Transverse colon (tissue), 4 donors: Measurements from ENCODE around the gene ACAP3. TPM values are rescaled to one million over a fixed set of nuclear protein-coding genes. Genes with fewer than 3 reads are reported as not detected.
"Not testable (repeated sequence)": the region's sequence is repeated elsewhere in the genome, so short reads cannot be mapped to it uniquely, and the experiment has no call there.

Experiments
- DNase-seq: peaks from one replicate; pipeline ENCODE4 v3.0.0-alpha.2; 2019
- H3K27ac ChIP-seq, 4 donors: fragments of 200-600 bp; sonication (generic); 2 replicates each; pipeline ENCODE4 v1.5.1; 2016 to 2018; ENCODE audit warnings: inconsistent platforms in 4 of 4
- H3K27me3 ChIP-seq: fragments of 200-600 bp; sonication (generic); 2 replicates; pipeline ENCODE4 v1.5.1; 2017; ENCODE audit warnings: inconsistent platforms
- H3K36me3 ChIP-seq, 4 donors: fragments of 200-600 bp; sonication (generic); 2 replicates each; pipeline ENCODE4 v1.5.1; 2017 to 2019; ENCODE audit warnings: inconsistent platforms in 4 of 4
- H3K4me1 ChIP-seq, 4 donors: fragments of 200-600 bp; sonication (generic); 2 replicates each; pipeline ENCODE4 v1.5.1; 2017 to 2020; ENCODE audit warnings: inconsistent platforms in 4 of 4
- H3K4me3 ChIP-seq, 4 donors: fragments of 200-600 bp; sonication (generic); 1 replicate in 1 of 4; 2 replicates in 3 of 4; pipeline versions ENCODE4 v1.5.1 to v1.6.1; 2017 to 2019; ENCODE audit warnings: inconsistent platforms in 4 of 4
- H3K9me3 ChIP-seq, 2 donors: fragments of 200-600 bp; sonication (generic); 2 replicates each; pipeline ENCODE4 v1.5.1; 2017 to 2019; ENCODE audit warnings: inconsistent platforms in 2 of 2
- EP300 ChIP-seq: sonication (generic); formaldehyde crosslinking; IDR thresholded peaks from one replicate; pipeline ENCODE4 v1.6.1; 2017; ENCODE audit warnings: antibody characterized with exemption, low read depth
- POLR2A ChIP-seq: fragments of 450-650 bp; IDR thresholded peaks from one replicate; pipeline ENCODE4 v1.6.1; 2016; ENCODE audit warnings: antibody characterized with exemption, mild to moderate bottlenecking, moderate library complexity
- POLR2AphosphoS5 ChIP-seq, 3 donors: sonication (generic); formaldehyde crosslinking; IDR thresholded peaks; one replicate each; pipeline ENCODE4 v1.6.1; 2016; ENCODE audit warnings: antibody characterized with exemption in 3 of 3
- WGBS, 2 donors: methylation state at CpG; one replicate each; pipeline ENCODE4 v1.1.5; 2018; ENCODE audit warnings: low coverage in 1 of 2; 5-methylcytosine and 5-hydroxymethylcytosine counted together
- in situ Hi-C, 4 donors: fragments of 200-750 bp; cut with MboI; loops; one replicate each; pipeline versions ENCODE4 v1.15.0 to v1.15.1; 2017; ENCODE audit warnings: low sequenced_read_pairs in 3 of 4, low pct_ligation_motif_present in 1 of 4, low pct_unique_long_range_greater_than_20kb in 1 of 4
- intact Hi-C: fragments of 100-400 bp; cut with DNase I; formaldehyde crosslinking; loops from one replicate; pipeline ENCODE4 v1.15.1; 2023; ENCODE audit warnings: low total_unique reads
- total RNA-seq, 4 donors: library from RNA; depleted of rRNA; stranded (reverse); fragments of >200 nt; gene quantifications; one replicate each; pipeline ENCODE4 v1.1.0, GENCODE V29; 2016
- TF ChIP-seq, protein P1 (sequence below), 5 experiments: fragments of 200-600 bp in 3 of 5; fragments of 450-650 bp in 2 of 5; sonication (generic) in 3 of 5; IDR thresholded peaks; 1 replicate in 2 of 5; 2 replicates in 3 of 5; pipeline ENCODE4 v1.5.1; 2016 to 2017; ENCODE audit warnings: antibody characterized with exemption in 5 of 5, inconsistent platforms in 3 of 5, mild to moderate bottlenecking in 2 of 5, moderate library complexity in 1 of 5

Gene ACAP3
- total RNA-seq, 4 donors from 2014 or later: 52.4 to 190 (median 99.5) TPM

DNA sequence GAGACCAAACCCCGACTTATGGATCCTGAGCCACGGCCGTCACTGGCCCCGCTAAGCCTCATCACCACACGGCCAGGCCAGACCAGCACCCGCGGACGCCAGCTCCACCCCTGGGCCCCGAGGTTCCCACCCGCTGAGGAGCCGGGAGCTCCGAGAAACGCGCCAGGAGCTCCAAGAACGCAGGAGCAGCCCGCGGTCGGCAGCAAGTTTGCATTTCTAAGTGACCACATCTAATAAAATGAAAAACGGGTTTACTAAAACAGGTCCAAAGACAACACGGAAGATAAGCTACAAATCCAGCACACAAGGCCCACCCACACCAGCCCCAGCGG, 53.1 kb downstream of the ACAP3 start:
- no peaks in the 10 kb centered on the region for H3K27me3 ChIP-seq
- no peak overlapping the region for H3K4me3 ChIP-seq
- in situ Hi-C loops (loop anchor here in 1 of 4 donors (25.0 kb wide), 1 partner anchor 142 kb away; the partner anchor contains the start of gene C1orf159), intact Hi-C loops (no loop called here)
- WGBS, 2 donors: 89% methylated on average over 21 of the region's 21 CpGs; no CpG with 5 or more reads in 1 of the 2 donors
- no peak overlapping the region for H3K27ac ChIP-seq
- peaks cover 0 to 5% (median 0%) of the 10 kb centered on the region in 4 donors for H3K4me1 ChIP-seq
- no peak for DNase-seq
- no peak for TF ChIP-seq POLR2A
- no peak for TF ChIP-seq POLR2AphosphoS5 (IDR thresholded peaks at IDR 0.05)
- TF ChIP-seq, protein P1, sequence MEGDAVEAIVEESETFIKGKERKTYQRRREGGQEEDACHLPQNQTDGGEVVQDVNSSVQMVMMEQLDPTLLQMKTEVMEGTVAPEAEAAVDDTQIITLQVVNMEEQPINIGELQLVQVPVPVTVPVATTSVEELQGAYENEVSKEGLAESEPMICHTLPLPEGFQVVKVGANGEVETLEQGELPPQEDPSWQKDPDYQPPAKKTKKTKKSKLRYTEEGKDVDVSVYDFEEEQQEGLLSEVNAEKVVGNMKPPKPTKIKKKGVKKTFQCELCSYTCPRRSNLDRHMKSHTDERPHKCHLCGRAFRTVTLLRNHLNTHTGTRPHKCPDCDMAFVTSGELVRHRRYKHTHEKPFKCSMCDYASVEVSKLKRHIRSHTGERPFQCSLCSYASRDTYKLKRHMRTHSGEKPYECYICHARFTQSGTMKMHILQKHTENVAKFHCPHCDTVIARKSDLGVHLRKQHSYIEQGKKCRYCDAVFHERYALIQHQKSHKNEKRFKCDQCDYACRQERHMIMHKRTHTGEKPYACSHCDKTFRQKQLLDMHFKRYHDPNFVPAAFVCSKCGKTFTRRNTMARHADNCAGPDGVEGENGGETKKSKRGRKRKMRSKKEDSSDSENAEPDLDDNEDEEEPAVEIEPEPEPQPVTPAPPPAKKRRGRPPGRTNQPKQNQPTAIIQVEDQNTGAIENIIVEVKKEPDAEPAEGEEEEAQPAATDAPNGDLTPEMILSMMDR (IDR thresholded peaks at IDR 0.05): no peak
- TF ChIP-seq EP300: no peak
- H3K36me3 ChIP-seq: peaks cover 0 to 15% (median 7%) of the 10 kb centered on the region in 4 donors
- no peaks in the 10 kb centered on the region for H3K9me3 ChIP-seq

DNA sequence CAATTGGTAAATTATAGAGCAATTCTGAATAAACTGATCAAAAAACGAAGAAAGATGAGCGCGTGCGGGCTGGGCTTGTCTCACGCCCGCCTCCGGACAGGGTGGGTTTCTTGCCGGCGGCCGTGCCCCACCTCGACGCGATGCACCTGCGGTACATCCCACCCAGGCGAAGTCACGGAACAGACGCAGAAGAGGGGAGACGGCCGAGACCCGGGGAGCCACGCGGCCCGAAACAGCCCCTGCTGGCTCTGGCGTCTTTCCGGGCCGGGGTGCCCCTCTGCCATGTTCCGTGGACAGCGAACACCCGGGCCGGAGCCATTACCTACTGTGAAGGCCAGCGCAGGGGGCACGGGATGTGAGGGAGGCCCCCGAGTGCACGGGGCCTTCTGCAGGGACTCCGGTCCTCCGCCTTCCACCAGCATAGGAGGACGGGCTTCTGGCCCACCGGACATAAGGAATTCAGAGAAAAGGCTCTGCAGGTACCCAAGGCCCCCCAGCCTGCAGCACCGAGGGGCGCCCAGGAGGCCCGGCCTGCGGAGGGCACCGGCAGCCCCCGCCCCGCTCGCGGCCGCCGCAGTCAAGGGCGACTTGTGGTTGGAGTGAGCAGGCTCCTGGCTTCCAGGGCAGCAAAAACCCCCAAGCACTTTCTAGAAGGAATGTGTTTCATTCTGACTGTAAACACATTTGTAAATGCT, 53.6 kb downstream of the ACAP3 start:
- peaks cover 0 to 15% (median 7%) of the 10 kb centered on the region in 4 donors for H3K36me3 ChIP-seq
- 95% methylated on average over 48 of the region's 50 CpGs; no CpG with 5 or more reads in 1 of the 2 donors for WGBS, 2 donors
- TF ChIP-seq EP300 (no peak), POLR2AphosphoS5 (IDR thresholded peaks at IDR 0.05) (no peak), POLR2A (no peak)
- TF ChIP-seq, protein P1 (IDR thresholded peaks at IDR 0.05): no peak
- no peaks in the 10 kb centered on the region for H3K9me3 ChIP-seq
- intact Hi-C loops (no loop called here), in situ Hi-C loops (loop anchor here in 1 of 4 donors (25.0 kb wide), 1 partner anchor 142 kb away; the partner anchor contains the start of gene C1orf159)
- no peak for DNase-seq
- peaks cover 0 to 5% (median 0%) of the 10 kb centered on the region in 4 donors for H3K4me1 ChIP-seq
- H3K27me3 ChIP-seq: no peaks in the 10 kb centered on the region
- no peak overlapping the region for H3K4me3 ChIP-seq
- no peak overlapping the region for H3K27ac ChIP-seq

DNA sequence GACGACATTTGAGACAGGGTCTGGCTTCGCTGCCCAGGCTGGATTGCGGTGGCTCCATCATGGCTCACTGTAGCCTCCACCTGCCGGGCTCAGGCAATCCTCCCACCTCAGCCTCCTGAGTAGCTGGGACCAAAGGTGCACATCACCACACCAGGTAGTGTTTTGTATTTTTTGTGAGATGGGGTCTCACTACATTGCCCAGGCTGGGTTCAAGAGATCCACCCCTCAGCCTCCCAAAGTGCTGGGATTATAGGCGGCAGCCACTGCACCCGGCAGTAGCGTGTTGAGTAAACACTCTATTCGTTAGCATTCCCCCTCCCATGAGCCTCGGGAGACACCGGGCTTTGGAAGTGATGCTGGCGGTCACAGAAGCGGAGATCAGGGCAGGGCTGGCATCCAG, 54.4 kb downstream of the ACAP3 start:
- Histone ChIP-seq H3K36me3 (peaks cover 0 to 15% (median 7%) of the 10 kb centered on the region in 4 donors), H3K9me3 (no peaks in the 10 kb centered on the region), H3K4me1 (peaks cover 0 to 5% (median 0%) of the 10 kb centered on the region in 4 donors), H3K27me3 (no peaks in the 10 kb centered on the region), H3K4me3 (no peak overlapping the region), H3K27ac (no peak overlapping the region)
- no peak for DNase-seq
- 86 to 100% methylated on average over 1 to 12 of the region's 12 CpGs for WGBS, 2 donors
- TF ChIP-seq POLR2A: no peak
- TF ChIP-seq POLR2AphosphoS5 (IDR thresholded peaks at IDR 0.05): no peak
- TF ChIP-seq EP300: no peak
- TF ChIP-seq, protein P1 (IDR thresholded peaks at IDR 0.05): no peak
- intact Hi-C loops: no loop called here
- in situ Hi-C loops: loop anchor here in 1 of 4 donors (25.0 kb wide), 1 partner anchor 141 kb away; the partner anchor contains the start of gene C1orf159

DNA sequence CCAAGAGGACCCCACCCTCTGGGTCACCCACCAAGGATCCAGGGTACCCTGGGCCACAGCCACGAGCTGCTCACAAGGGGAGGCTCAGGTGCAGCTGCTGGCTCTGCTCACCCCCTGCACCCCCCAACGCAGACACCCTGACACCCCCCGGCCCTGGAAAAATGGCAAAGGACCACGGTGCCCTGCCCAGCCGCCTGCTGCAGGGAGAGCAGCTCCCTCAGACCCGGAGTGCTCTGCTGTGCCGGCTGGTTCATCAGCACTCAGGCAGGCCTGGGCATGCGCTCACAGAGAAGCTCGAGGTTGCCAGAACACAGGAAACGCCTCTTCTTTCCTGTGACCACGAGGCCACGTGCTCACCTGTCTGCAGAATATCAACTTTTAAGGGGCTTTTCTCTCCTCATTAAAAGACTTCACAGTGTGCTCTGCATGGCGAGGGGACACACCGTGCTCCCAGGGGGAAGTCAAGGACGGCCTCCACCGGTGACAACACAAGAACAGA, 56.9 kb downstream of the ACAP3 start:
- WGBS, 2 donors: 72% methylated on average over 16 of the region's 16 CpGs; no CpG with 5 or more reads in 1 of the 2 donors
- TF ChIP-seq POLR2AphosphoS5 (IDR thresholded peaks at IDR 0.05) (no peak), POLR2A (no peak), EP300 (no peak)
- TF ChIP-seq, protein P1 (IDR thresholded peaks at IDR 0.05): no peak
- intact Hi-C loops: no loop called here
- no peak for DNase-seq
- no peak overlapping the region for H3K4me3 ChIP-seq
- H3K27ac ChIP-seq: no peak overlapping the region
- peaks cover 0 to 13% (median 5%) of the 10 kb centered on the region in 4 donors for H3K36me3 ChIP-seq
- peaks cover 24% of the 10 kb centered on the region for H3K27me3 ChIP-seq
- in situ Hi-C loops: loop anchor here in 1 of 4 donors (25.0 kb wide), 1 partner anchor 139 kb away; the partner anchor contains the start of gene C1orf159
- no peaks in the 10 kb centered on the region for H3K9me3 ChIP-seq
- H3K4me1 ChIP-seq: peaks cover 3 to 14% (median 6%) of the 10 kb centered on the region in 4 donors

DNA sequence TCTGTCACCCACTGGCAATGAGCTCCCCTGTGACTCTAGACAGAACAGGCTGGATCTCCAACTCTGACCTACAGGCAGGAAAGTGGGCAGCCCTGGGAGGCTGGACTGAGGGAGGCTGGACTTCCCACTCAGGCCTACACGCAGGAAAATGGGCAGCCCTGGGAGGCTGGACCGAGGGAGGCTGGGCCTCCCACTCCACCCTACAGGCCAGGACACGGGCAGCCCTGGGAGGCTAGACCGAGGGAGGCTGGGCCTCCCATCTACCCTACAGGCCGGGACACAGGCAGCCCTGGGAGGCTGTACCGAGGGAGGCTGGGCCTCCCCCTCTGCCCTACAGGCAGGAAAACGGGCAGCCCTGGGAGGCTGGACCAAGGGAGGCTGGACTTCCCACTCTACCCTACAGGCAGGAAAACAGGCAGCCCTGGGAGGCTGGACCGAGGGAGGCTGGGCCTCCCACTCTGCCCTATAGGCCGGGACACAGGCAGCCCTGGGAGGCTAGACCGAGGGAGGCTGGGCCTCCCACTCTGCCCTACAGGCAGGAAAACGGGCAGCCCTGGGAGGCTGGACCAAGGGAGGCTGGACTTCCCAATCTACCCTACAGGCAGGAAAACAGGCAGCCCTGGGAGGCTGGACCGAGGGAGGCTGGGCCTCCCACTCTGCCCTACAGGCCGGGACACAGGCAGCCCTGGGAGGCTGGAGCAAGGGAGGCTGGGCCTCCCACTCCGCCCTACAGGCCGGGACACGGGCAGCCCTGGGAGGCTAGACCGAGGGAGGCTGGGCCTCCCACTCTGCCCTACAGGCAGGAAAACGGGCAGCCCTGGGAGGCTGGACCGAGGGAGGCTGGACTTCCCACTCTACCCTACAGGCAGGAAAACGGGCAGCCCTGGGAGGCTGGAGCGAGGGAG, 59.5 kb downstream of the ACAP3 start:
- WGBS, 2 donors: 92% methylated on average over 8 of the region's 21 CpGs; no CpG with 5 or more reads in 1 of the 2 donors
- intact Hi-C loops: not testable (repeated sequence)

More for the DNA sequence above, 59.5 kb downstream of the ACAP3 start:
- Histone ChIP-seq H3K27me3 (peaks cover 32% of the 10 kb centered on the region), H3K4me1 (peaks cover 6 to 23% (median 11%) of the 10 kb centered on the region in 4 donors)
- H3K4me3 ChIP-seq, H3K36me3 ChIP-seq, in situ Hi-C loops, H3K27ac ChIP-seq, DNase-seq, H3K9me3 ChIP-seq: not testable (repeated sequence)
